SU-DHL-6 (cell line): Measurements from ENCODE around the gene BPIFB3.
"Not testable (repeated sequence)": the region's sequence is repeated elsewhere in the genome, so short reads cannot be mapped to it uniquely, and the experiment has no call there.

Experiments used
- H2AFZ ChIP-seq: fragments of 200-600 bp; sonication (generic); 2 replicates; pipeline ENCODE4 v1.6.1; 2014; ENCODE audit warnings: low read depth, mild to moderate bottlenecking, moderate library complexity, mixed read lengths, antibody characterized with exemption, low read length; ENCODE audit not compliant: severe bottlenecking
- H3F3A ChIP-seq: fragments of 200-600 bp; shearing (Covaris generic); 2 replicates; pipeline ENCODE4 v1.6.0; 2016; ENCODE audit warnings: antibody characterized with exemption, mild to moderate bottlenecking; ENCODE audit not compliant: insufficient read depth
- H3K27ac ChIP-seq: fragments of 200-600 bp; sonication (generic); 2 replicates; pipeline ENCODE4 v1.5.1; 2016; ENCODE audit warnings: low read depth, mild to moderate bottlenecking, low read length, moderate library complexity, mixed read lengths
- H3K27me3 ChIP-seq: fragments of 200-600 bp; sonication (generic), shearing (Covaris generic); 2 replicates; pipeline ENCODE4 v1.6.0; 2014; ENCODE audit warnings: mild to moderate bottlenecking, low read length
- H3K36me3 ChIP-seq: fragments of 200-600 bp; sonication (generic); 2 replicates; pipeline ENCODE4 v1.6.1; 2014; ENCODE audit warnings: mild to moderate bottlenecking, low read length, mixed read lengths
- H3K4me2 ChIP-seq: fragments of 300-600, 200-600 bp; shearing (Covaris generic), sonication (generic); 2 replicates; pipeline ENCODE4 v1.6.0; 2014; ENCODE audit warnings: low read length, low read depth, mild to moderate bottlenecking; ENCODE audit not compliant: poor library complexity, severe bottlenecking
- H3K4me3 ChIP-seq: fragments of 200-600 bp; sonication (generic); 2 replicates; pipeline ENCODE4 v1.5.1; 2014; ENCODE audit warnings: antibody characterized with exemption, low read length, mild to moderate bottlenecking, mixed read lengths; ENCODE audit not compliant: insufficient read depth, poor library complexity, severe bottlenecking
- H3K79me2 ChIP-seq: fragments of 200-600 bp; sonication (generic); 2 replicates; pipeline ENCODE4 v1.6.1; 2014; ENCODE audit warnings: mild to moderate bottlenecking, low read length, moderate library complexity; ENCODE audit not compliant: insufficient read depth
- H3K9ac ChIP-seq: fragments of 200-600 bp; sonication (generic); 2 replicates; pipeline ENCODE4 v1.7.0; 2014; ENCODE audit warnings: mild to moderate bottlenecking, low read length
- H3K9me2 ChIP-seq: fragments of 200-600 bp; sonication (generic); replicated peaks from 2 replicates; pipeline ENCODE4 v1.6.1; 2014; ENCODE audit warnings: low read length; ENCODE audit not compliant: insufficient read depth
- H3K9me3 ChIP-seq: fragments of 200-600 bp; sonication (generic); 2 replicates; pipeline ENCODE4 v1.6.1; 2014; ENCODE audit warnings: low read length, mixed read lengths; ENCODE audit not compliant: insufficient read depth
- H4K20me1 ChIP-seq: fragments of 200-600 bp; sonication (generic); 2 replicates; pipeline ENCODE4 v1.6.1; 2014; ENCODE audit warnings: low read depth, mild to moderate bottlenecking, antibody characterized with exemption, low read length, moderate library complexity, mixed read lengths
- CTCF ChIP-seq: fragments of 200-600 bp; sonication (generic); IDR thresholded peaks from one replicate; pipeline ENCODE4 v1.5.1; 2017; ENCODE audit warnings: antibody characterized with exemption, mild to moderate bottlenecking, low read length, moderate library complexity; ENCODE audit not compliant: insufficient read depth, poor library complexity, severe bottlenecking
- EZH2phosphoT487 ChIP-seq: fragments of 200-600 bp; sonication (generic), shearing (Covaris generic); conservative IDR thresholded peaks from 2 replicates; pipeline ENCODE4 v1.6.1; 2018; ENCODE audit warnings: mild to moderate bottlenecking, antibody characterized with exemption, low read length, moderate library complexity, mixed read lengths

The BPIFB3 gene

GRCh38 chr20:33095249-33095648 lies 41.5 kb downstream of the BPIFB3 start:
- H3K4me2 ChIP-seq = no peak overlapping the region
- H3K9me3 ChIP-seq = no peaks in the 10 kb centered on the region
- no peaks in the 10 kb centered on the region for H3K27me3 ChIP-seq
- no peaks in the 10 kb centered on the region for H3K36me3 ChIP-seq
- H3F3A ChIP-seq = no peaks in the 10 kb centered on the region
- H4K20me1 ChIP-seq = no peaks in the 10 kb centered on the region
- H2AFZ ChIP-seq = no peak overlapping the region
- no peak for TF ChIP-seq EZH2phosphoT487
- no peak for TF ChIP-seq CTCF
- no peaks in the 10 kb centered on the region for H3K9me2 ChIP-seq
- H3K79me2 ChIP-seq = no peaks in the 10 kb centered on the region
- H3K4me3 ChIP-seq = no peak overlapping the region
- H3K27ac ChIP-seq = no peak overlapping the region
- H3K9ac ChIP-seq = no peak overlapping the region

GRCh38 chr20:33095902-33096584 lies 42.3 kb downstream of the BPIFB3 start:
- not testable (repeated sequence) for H3F3A ChIP-seq, H3K4me2 ChIP-seq, H2AFZ ChIP-seq, H3K27me3 ChIP-seq, H4K20me1 ChIP-seq, H3K27ac ChIP-seq, H3K9ac ChIP-seq, H3K9me3 ChIP-seq, H3K79me2 ChIP-seq, H3K36me3 ChIP-seq, H3K9me2 ChIP-seq, H3K4me3 ChIP-seq
- TF ChIP-seq CTCF = peak; percentile 66

GRCh38 chr20:33097001-33097400 lies 43.3 kb downstream of the BPIFB3 start:
- Histone ChIP-seq H3K9ac (no peak overlapping the region), H3K36me3 (no peaks in the 10 kb centered on the region), H3K9me3 (no peaks in the 10 kb centered on the region), H3K79me2 (no peaks in the 10 kb centered on the region), H3K4me3 (no peak overlapping the region), H4K20me1 (no peaks in the 10 kb centered on the region), H3K27me3 (no peaks in the 10 kb centered on the region), H3K4me2 (no peak overlapping the region), H3K27ac (no peak overlapping the region), H3K9me2 (no peaks in the 10 kb centered on the region), H2AFZ (no peak overlapping the region), H3F3A (no peaks in the 10 kb centered on the region)
- TF ChIP-seq EZH2phosphoT487 (no peak), CTCF (no peak)
